ENCODE data around the gene LSM12.

LSM12 gene

GRCh38 chr17:43988301-43988700 is 78.2 kb downstream of the LSM12 start:
- POLR2A ChIA-PET, result no interaction called here
- TF ChIP-seq ZBTB20 (tag by site-specific recombination; IDR thresholded peaks at IDR 0.05), result peak; percentile 40; the same call in 1 of the 2 replicates
- no peak for TF ChIP-seq ZNF48 (tag by site-specific recombination; IDR thresholded peaks at IDR 0.05)
- no peak for TF ChIP-seq ZNF747 (tag by site-specific recombination; IDR thresholded peaks at IDR 0.05)
- no peak for TF ChIP-seq ZNF114 (tag by site-specific recombination; IDR thresholded peaks at IDR 0.05)
- TF ChIP-seq PATZ1 (tag by site-specific recombination; IDR thresholded peaks at IDR 0.05), result no peak
- CTCF ChIA-PET, result interaction anchor here (0.6 to 2.5 kb wide), 5 partner anchors 37 to 320 kb away, joined by 3 to 15 read pairs (median 3); partner anchors contain the start of gene PPY

GRCh38 chr17:43987131-43988021 is 79.1 kb downstream of the LSM12 start:
- no peaks in the 10 kb centered on the region; the same call in 1 of the 2 replicates for H3K4me1 ChIP-seq (ENCODE audit: control insufficient read depth, insufficient read depth, low read length)
- no peak overlapping the region for H3K27ac ChIP-seq (ENCODE audit: extremely low read depth, low read depth, low read length)
- ChIA-PET POLR2A (no interaction called here), CTCF (interaction anchor here (0.6 to 2.5 kb wide), 7 partner anchors 8 to 143 kb away, joined by 3 to 15 read pairs (median 4); partner anchors contain the start of gene PPY)
- TF ChIP-seq ZNF791 (tag by site-specific recombination; IDR thresholded peaks at IDR 0.05) (no peak), ZNF548 (tag by site-specific recombination; IDR thresholded peaks at IDR 0.05) (peak; percentile 68)
- H3K36me3 ChIP-seq (ENCODE audit: control insufficient read depth in 2 of 2, insufficient read depth in 1 of 2, low read length in 2 of 2), result no peaks in the 10 kb centered on the region
- H3K9me3 ChIP-seq (ENCODE audit: control insufficient read depth, insufficient read depth, low read depth, low read length), result no peaks in the 10 kb centered on the region
- H3K4me3 ChIP-seq (ENCODE audit: low read depth, low read length), result no peak overlapping the region

More at GRCh38 chr17:43988301-43988700, 78.2 kb downstream of the LSM12 start:
- H3K4me3 ChIP-seq (ENCODE audit: low read depth, low read length), result no peak overlapping the region
- no peak overlapping the region for H3K27ac ChIP-seq (ENCODE audit: extremely low read depth, low read depth, low read length)
- H3K36me3 ChIP-seq (ENCODE audit: control insufficient read depth in 2 of 2, insufficient read depth in 1 of 2, low read length in 2 of 2), result no peaks in the 10 kb centered on the region
- H3K9me3 ChIP-seq (ENCODE audit: control insufficient read depth, insufficient read depth, low read depth, low read length), result no peaks in the 10 kb centered on the region
- H3K4me1 ChIP-seq (ENCODE audit: control insufficient read depth, insufficient read depth, low read length), result no peaks in the 10 kb centered on the region; the same call in 1 of the 2 replicates

- ChIA-PET POLR2A (interaction anchor here (0.6 kb wide), 1 partner anchor 17 kb away, joined by 6 read pairs; no protein-coding TSS in a partner anchor), CTCF (interaction anchor here (0.6 to 2.5 kb wide), 5 partner anchors 9 to 142 kb away, joined by 3 to 15 read pairs (median 4); partner anchors contain the start of gene PPY)
- Histone ChIP-seq H3K9me3 (ENCODE audit: control insufficient read depth, insufficient read depth, low read depth, low read length) (no peaks in the 10 kb centered on the region), H3K36me3 (ENCODE audit: control insufficient read depth in 2 of 2, insufficient read depth in 1 of 2, low read length in 2 of 2) (no peaks in the 10 kb centered on the region), H3K4me3 (ENCODE audit: low read depth, low read length) (no peak overlapping the region), H3K27ac (ENCODE audit: extremely low read depth, low read depth, low read length) (no peak overlapping the region), H3K4me1 (ENCODE audit: control insufficient read depth, insufficient read depth, low read length) (no peaks in the 10 kb centered on the region; the same call in 1 of the 2 replicates)
- TF ChIP-seq ZNF133 (tag by site-specific recombination; IDR thresholded peaks at IDR 0.05) (no peak), ZNF704 (tag by site-specific recombination; IDR thresholded peaks at IDR 0.05) (no peak), ZSCAN18 (tag by site-specific recombination; IDR thresholded peaks at IDR 0.05) (no peak), ZFP37 (tag by site-specific recombination; IDR thresholded peaks at IDR 0.05) (no peak), ZNF18 (tag by site-specific recombination; IDR thresholded peaks at IDR 0.05) (no peak), ZFHX2 (tag by site-specific recombination; conservative IDR thresholded peaks at IDR 0.05) (no peak), ZNF501 (tag by site-specific recombination; IDR thresholded peaks at IDR 0.05) (no peak)
These were observed 80.1 kb downstream of the LSM12 start for GRCh38 chr17:43986225-43986981.

Data from HEK293 (cell line).